ENCODE data around the gene FBLN1.

Gene FBLN1

DNA sequence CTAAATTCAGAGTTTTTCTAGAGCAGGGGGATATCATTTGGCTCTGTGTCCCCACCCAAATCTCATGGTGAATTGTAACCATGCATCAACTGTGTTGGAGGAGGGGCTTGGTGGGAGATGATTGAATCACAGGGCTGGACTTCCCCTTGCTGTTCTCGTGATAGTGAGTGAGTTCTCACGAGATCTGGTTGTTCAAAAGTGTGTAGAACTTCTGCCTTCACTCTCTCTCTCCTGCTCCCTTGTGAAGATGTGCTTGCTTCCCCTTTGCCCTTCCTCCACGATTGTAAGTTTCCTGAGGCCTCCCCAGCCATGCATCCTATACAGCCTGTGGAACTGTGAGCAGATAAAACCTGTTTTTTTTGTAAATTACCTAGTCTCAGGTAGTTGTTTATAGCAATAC is 22.0 kb upstream of the FBLN1 start:
- Histone ChIP-seq H3F3A (ENCODE audit: insufficient read depth) (no peaks in the 10 kb centered on the region), H3K27me3 (ENCODE audit: low read length) (no peaks in the 10 kb centered on the region), H4K20me1 (ENCODE audit: low read depth, low read length) (no peaks in the 10 kb centered on the region), H3K36me3 (ENCODE audit: low read length) (no peaks in the 10 kb centered on the region), H3K9ac (ENCODE audit: low read length) (no peak overlapping the region), H2AFZ (ENCODE audit: low read depth, low read length, severe bottlenecking) (no peak overlapping the region), H3K9me2 (replicated peaks; ENCODE audit: insufficient read depth, low read length) (no peaks in the 10 kb centered on the region), H3K9me3 (ENCODE audit: insufficient read depth, low read length) (peaks cover 6% of the 10 kb centered on the region; the same call in 1 of the 2 replicates), H3K4me2 (ENCODE audit: low read depth, low read length, poor library complexity, severe bottlenecking) (no peak overlapping the region), H3K79me2 (ENCODE audit: insufficient read depth, low read length) (no peaks in the 10 kb centered on the region), H3K27ac (ENCODE audit: low read depth, low read length) (no peak overlapping the region), H3K4me3 (ENCODE audit: insufficient read depth, low read length, poor library complexity, severe bottlenecking) (no peak overlapping the region)
- TF ChIP-seq, protein P1, sequence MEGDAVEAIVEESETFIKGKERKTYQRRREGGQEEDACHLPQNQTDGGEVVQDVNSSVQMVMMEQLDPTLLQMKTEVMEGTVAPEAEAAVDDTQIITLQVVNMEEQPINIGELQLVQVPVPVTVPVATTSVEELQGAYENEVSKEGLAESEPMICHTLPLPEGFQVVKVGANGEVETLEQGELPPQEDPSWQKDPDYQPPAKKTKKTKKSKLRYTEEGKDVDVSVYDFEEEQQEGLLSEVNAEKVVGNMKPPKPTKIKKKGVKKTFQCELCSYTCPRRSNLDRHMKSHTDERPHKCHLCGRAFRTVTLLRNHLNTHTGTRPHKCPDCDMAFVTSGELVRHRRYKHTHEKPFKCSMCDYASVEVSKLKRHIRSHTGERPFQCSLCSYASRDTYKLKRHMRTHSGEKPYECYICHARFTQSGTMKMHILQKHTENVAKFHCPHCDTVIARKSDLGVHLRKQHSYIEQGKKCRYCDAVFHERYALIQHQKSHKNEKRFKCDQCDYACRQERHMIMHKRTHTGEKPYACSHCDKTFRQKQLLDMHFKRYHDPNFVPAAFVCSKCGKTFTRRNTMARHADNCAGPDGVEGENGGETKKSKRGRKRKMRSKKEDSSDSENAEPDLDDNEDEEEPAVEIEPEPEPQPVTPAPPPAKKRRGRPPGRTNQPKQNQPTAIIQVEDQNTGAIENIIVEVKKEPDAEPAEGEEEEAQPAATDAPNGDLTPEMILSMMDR (IDR thresholded peaks at IDR 0.05; ENCODE audit: insufficient read depth, low read length, poor library complexity, severe bottlenecking), result no peak
- TF ChIP-seq EZH2phosphoT487 (conservative IDR thresholded peaks at IDR 0.05; ENCODE audit: low read length), result no peak

DNA sequence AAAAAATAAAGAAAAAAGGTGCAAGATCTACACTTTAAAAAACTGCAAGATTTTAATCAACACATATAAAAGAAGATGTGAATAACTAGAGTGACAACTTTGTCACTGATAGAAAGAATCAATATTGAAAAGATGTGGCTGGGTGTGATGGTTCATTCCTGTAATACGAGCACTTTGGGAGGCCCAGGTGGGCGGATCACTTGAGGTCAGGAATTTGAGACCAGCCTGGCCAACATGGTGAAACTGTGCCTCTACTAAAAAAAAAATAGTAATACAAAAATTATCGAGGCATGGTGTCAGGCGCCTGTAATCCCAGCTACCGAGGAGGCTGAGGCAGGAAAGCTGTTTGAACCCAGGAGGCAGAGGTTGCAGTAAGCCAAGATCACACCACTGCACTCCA is 21.0 kb upstream of the FBLN1 start:
- Histone ChIP-seq H3K9me3 (ENCODE audit: insufficient read depth, low read length) (peaks cover 6% of the 10 kb centered on the region; the same call in 1 of the 2 replicates), H3K4me3 (ENCODE audit: insufficient read depth, low read length, poor library complexity, severe bottlenecking) (no peak overlapping the region), H3K79me2 (ENCODE audit: insufficient read depth, low read length) (no peaks in the 10 kb centered on the region), H3K27ac (ENCODE audit: low read depth, low read length) (no peak overlapping the region), H3K36me3 (ENCODE audit: low read length) (no peaks in the 10 kb centered on the region), H3K27me3 (ENCODE audit: low read length) (no peaks in the 10 kb centered on the region), H3K4me2 (ENCODE audit: low read depth, low read length, poor library complexity, severe bottlenecking) (no peak overlapping the region), H3K9ac (ENCODE audit: low read length) (no peak overlapping the region), H4K20me1 (ENCODE audit: low read depth, low read length) (no peaks in the 10 kb centered on the region), H3F3A (ENCODE audit: insufficient read depth) (no peaks in the 10 kb centered on the region), H2AFZ (ENCODE audit: low read depth, low read length, severe bottlenecking) (no peak overlapping the region), H3K9me2 (replicated peaks; ENCODE audit: insufficient read depth, low read length) (no peaks in the 10 kb centered on the region)
- no peak for TF ChIP-seq EZH2phosphoT487 (conservative IDR thresholded peaks at IDR 0.05; ENCODE audit: low read length)
- TF ChIP-seq, protein P1 (IDR thresholded peaks at IDR 0.05; ENCODE audit: insufficient read depth, low read length, poor library complexity, severe bottlenecking), result no peak

DNA sequence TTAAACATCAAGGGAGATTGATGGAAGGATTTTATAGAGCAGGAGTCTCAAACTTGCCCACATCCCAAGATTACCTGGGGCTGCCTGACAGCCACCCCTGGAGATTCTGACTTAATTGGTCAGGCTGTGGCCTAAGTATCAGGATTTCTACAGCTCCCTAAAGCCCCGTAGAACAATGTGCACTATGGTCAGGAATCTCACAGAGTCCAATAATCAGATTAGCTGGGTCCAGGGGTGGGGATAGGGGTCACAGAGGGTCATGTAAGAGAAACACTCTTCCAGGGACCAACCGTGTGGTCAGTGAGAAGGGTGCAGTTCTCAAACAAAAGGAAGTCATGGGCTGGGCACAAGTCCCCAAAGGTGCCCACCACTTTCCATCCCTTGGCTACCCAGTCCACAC is 20.5 kb upstream of the FBLN1 start:
- Histone ChIP-seq H3K9ac (ENCODE audit: low read length) (no peak overlapping the region), H3K79me2 (ENCODE audit: insufficient read depth, low read length) (no peaks in the 10 kb centered on the region), H3K36me3 (ENCODE audit: low read length) (no peaks in the 10 kb centered on the region), H3F3A (ENCODE audit: insufficient read depth) (no peaks in the 10 kb centered on the region), H3K9me2 (replicated peaks; ENCODE audit: insufficient read depth, low read length) (no peaks in the 10 kb centered on the region), H3K27me3 (ENCODE audit: low read length) (no peaks in the 10 kb centered on the region), H3K9me3 (ENCODE audit: insufficient read depth, low read length) (peaks cover 6% of the 10 kb centered on the region; the same call in 1 of the 2 replicates), H3K27ac (ENCODE audit: low read depth, low read length) (no peak overlapping the region), H3K4me2 (ENCODE audit: low read depth, low read length, poor library complexity, severe bottlenecking) (no peak overlapping the region), H3K4me3 (ENCODE audit: insufficient read depth, low read length, poor library complexity, severe bottlenecking) (no peak overlapping the region), H4K20me1 (ENCODE audit: low read depth, low read length) (no peaks in the 10 kb centered on the region), H2AFZ (ENCODE audit: low read depth, low read length, severe bottlenecking) (no peak overlapping the region)
- TF ChIP-seq, protein P1 (IDR thresholded peaks at IDR 0.05; ENCODE audit: insufficient read depth, low read length, poor library complexity, severe bottlenecking), result no peak
